ENCODE measurements around the gene TBC1D9B. TPM values are rescaled to one million over a fixed set of nuclear protein-coding genes. Genes with fewer than 3 reads are reported as not detected.

Gene TBC1D9B
- total and polyA plus RNA-seq, 2 of the 13 experiments (the other 11 are each of a cell fraction or from before 2014, with no cell fraction given), result 35.0 to 50.0 TPM

- TF ChIP-seq HES4 (CRISPR knock-in tag; IDR thresholded peaks at IDR 0.05; ENCODE audit: borderline replicate concordance) (no peak), ZNF878 (CRISPR knock-in tag; IDR thresholded peaks at IDR 0.05) (no peak; the same call in 1 of the 2 replicates), CTCF (CRISPR knock-in tag; IDR thresholded peaks at IDR 0.05) (peak; percentile 37), ZNF790 (CRISPR knock-in tag; IDR thresholded peaks at IDR 0.05; ENCODE audit: borderline replicate concordance) (no peak), ARID4A (CRISPR knock-in tag; IDR thresholded peaks at IDR 0.05; ENCODE audit: borderline replicate concordance) (peak; percentile 66), CHCHD3 (CRISPR knock-in tag; IDR thresholded peaks at IDR 0.05) (0 out of 2 replicates have a peak, but pooled peaks have one; percentile 14), HMGA1 (CRISPR knock-in tag; conservative IDR thresholded peaks at IDR 0.05) (no peak), HNRNPH1 (optimal IDR thresholded peaks at IDR 0.05; ENCODE audit: low read depth, low read length) (no peak), POLR2AphosphoS2 (IDR thresholded peaks at IDR 0.05; ENCODE audit: low read depth, low read length) (peak; percentile 54; the same call in 1 of the 2 replicates), HNF1B (CRISPR knock-in tag; IDR thresholded peaks at IDR 0.05) (peak; percentile 54; the same call in 1 of the 2 replicates), MXI1 (IDR thresholded peaks at IDR 0.05; ENCODE audit: borderline replicate concordance, low read depth, low read length) (peak; percentile 54; the same call in 1 of the 3 replicates), DRAP1 (CRISPR knock-in tag; IDR thresholded peaks at IDR 0.05) (peak; percentile 93), HNRNPL (IDR thresholded peaks at IDR 0.05; ENCODE audit: low read depth, low read length) (peak; percentile 84; the same call in 1 of the 2 replicates), RBFOX2 (IDR thresholded peaks at IDR 0.05; ENCODE audit: low read depth, low read length) (peak; percentile 86), TEAD3 (CRISPR knock-in tag; optimal IDR thresholded peaks at IDR 0.05; ENCODE audit: borderline replicate concordance) (peak; percentile 44), ZNF687 (CRISPR knock-in tag; IDR thresholded peaks at IDR 0.05) (peak; percentile 70)
Measured at GRCh38 chr5:179821298-179822058, 86.2 kb downstream of the TBC1D9B start (continued).

All from HepG2 (cell line).